ENCODE results near the gene RIN2. TPM values are rescaled to one million over a fixed set of nuclear protein-coding genes. Genes with fewer than 3 reads are reported as not detected.

Gene RIN2
- total RNA-seq, 1 donor: 61.1 TPM

GRCh38 chr20:19767070-19767469 lies 9.0 kb downstream of the RIN2 start:
- no peak overlapping the region for H3K4me3 ChIP-seq (ENCODE audit: low read depth, low read length)
- no peak for DNase-seq (ENCODE audit: low read depth)
- no peak for TF ChIP-seq CTCF (IDR thresholded peaks at IDR 0.05; ENCODE audit: insufficient read depth, low read length)

DNA sequence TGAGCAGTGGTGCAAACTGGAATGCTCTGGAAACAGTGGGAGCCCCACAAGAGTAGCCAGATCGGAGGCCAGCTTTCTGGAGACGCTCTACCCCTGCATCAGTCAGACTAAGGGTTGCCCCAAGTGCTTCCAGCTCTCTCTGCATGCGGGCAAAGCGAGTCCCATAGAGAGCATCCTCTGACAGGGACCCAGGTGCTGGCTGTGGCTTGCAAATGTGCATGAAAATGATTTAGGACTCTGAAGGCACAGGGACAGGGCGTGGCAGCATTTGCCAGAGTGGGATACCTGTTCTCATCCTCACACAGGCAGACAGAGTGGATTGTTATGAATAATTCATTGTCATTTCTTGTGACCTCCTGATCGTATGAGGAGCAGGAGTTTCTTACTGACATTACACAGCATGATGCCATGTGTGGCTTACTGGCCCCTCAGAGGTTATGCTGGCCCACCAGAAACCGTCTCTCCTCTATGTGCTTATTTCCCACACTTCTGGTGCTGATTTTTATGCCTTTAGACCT lies 10.3 kb downstream of the RIN2 start:
- TF ChIP-seq CTCF (IDR thresholded peaks at IDR 0.05; ENCODE audit: insufficient read depth, low read length): no peak
- no peak for DNase-seq (ENCODE audit: low read depth)
- H3K4me3 ChIP-seq (ENCODE audit: low read depth, low read length): no peak overlapping the region

GRCh38 chr20:19769507-19769906 lies 11.4 kb downstream of the RIN2 start:
- no peak for TF ChIP-seq CTCF (IDR thresholded peaks at IDR 0.05; ENCODE audit: insufficient read depth, low read length)
- H3K4me3 ChIP-seq (ENCODE audit: low read depth, low read length): no peak overlapping the region
- no peak for DNase-seq (ENCODE audit: low read depth)

GRCh38 chr20:19770375-19770774 lies 12.3 kb downstream of the RIN2 start:
- no peak for TF ChIP-seq CTCF (IDR thresholded peaks at IDR 0.05; ENCODE audit: insufficient read depth, low read length)
- DNase-seq (ENCODE audit: low read depth): no peak
- no peak overlapping the region for H3K4me3 ChIP-seq (ENCODE audit: low read depth, low read length)

DNA sequence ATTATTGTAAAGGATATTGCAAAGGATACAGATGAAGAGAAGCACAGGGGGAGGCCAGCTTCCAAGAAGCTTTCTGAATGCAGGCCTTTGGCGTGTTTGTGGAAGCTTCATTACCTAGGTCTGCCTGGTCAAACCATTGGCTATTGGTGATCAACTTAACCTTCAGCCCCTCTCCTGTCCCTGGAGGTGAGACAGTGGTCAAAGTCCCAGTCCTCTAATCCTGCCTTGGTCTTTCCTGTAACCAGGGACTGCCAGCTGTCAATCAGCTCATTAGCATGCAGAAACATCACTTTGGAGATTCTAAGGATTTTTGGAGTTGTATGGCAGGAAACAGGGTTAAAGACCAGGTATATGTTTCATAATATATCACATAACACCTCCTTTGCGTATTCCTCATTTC lies 13.0 kb downstream of the RIN2 start:
- no peak for TF ChIP-seq CTCF (IDR thresholded peaks at IDR 0.05; ENCODE audit: insufficient read depth, low read length)
- no peak overlapping the region for H3K4me3 ChIP-seq (ENCODE audit: low read depth, low read length)
- no peak for DNase-seq (ENCODE audit: low read depth)

- no peak overlapping the region for H3K4me3 ChIP-seq (ENCODE audit: low read depth, low read length)
- no peak for DNase-seq (ENCODE audit: low read depth)
- no peak for TF ChIP-seq CTCF (IDR thresholded peaks at IDR 0.05; ENCODE audit: insufficient read depth, low read length)
Observed at GRCh38 chr20:19773471-19773870, 15.4 kb downstream of the RIN2 start.

Data from fibroblast of the aortic adventitia (primary cell).